HG03175 (cell line): ENCODE results near the gene TRIM54.

Experiments used
- ATAC-seq: cut with Tn5 transposase; IDR thresholded peaks from one replicate; pipeline ENCODE4 v1.9.1; 2021; ENCODE audit warnings: mild to moderate bottlenecking, moderate library complexity; ENCODE audit not compliant: unreplicated experiment

The TRIM54 gene

GRCh38 chr2:27281855-27282559 lies at the start of gene TRIM54:
TRIM54 (plus strand) TSS chr2:27282429; CDS start chr2:27282732, 303 bp downstream.
- ATAC-seq, result no peak

- ATAC-seq, result no peak
Observed at GRCh38 chr2:27233341-27233740, 48.9 kb upstream of the TRIM54 start.

- no peak for ATAC-seq
Observed at GRCh38 chr2:27236136-27236535, 46.1 kb upstream of the TRIM54 start.

- no peak for ATAC-seq
Observed at GRCh38 chr2:27236626-27237025, 45.6 kb upstream of the TRIM54 start.

GRCh38 chr2:27237341-27237945 lies 44.8 kb upstream of the TRIM54 start:
- no peak for ATAC-seq

- no peak for ATAC-seq
Observed at GRCh38 chr2:27238976-27239375, 43.3 kb upstream of the TRIM54 start.

- no peak for ATAC-seq
Observed at GRCh38 chr2:27240406-27240805, 41.8 kb upstream of the TRIM54 start.

GRCh38 chr2:27241761-27242613 lies 40.2 kb upstream of the TRIM54 start:
- no peak for ATAC-seq

GRCh38 chr2:27242614-27242951 lies 39.6 kb upstream of the TRIM54 start:
- no peak for ATAC-seq

GRCh38 chr2:27243391-27244130 lies 38.7 kb upstream of the TRIM54 start:
- no peak for ATAC-seq

GRCh38 chr2:27245116-27245515 lies 37.1 kb upstream of the TRIM54 start:
- ATAC-seq, result no peak

GRCh38 chr2:27245626-27246025 lies 36.6 kb upstream of the TRIM54 start:
- no peak for ATAC-seq

- ATAC-seq, result no peak
Observed at GRCh38 chr2:27247893-27248292, 34.3 kb upstream of the TRIM54 start.

GRCh38 chr2:27249159-27249890 lies 32.9 kb upstream of the TRIM54 start:
- no peak for ATAC-seq

GRCh38 chr2:27249891-27250651 lies 32.2 kb upstream of the TRIM54 start:
- ATAC-seq, result peak; percentile 52

GRCh38 chr2:27250652-27251379 lies 31.4 kb upstream of the TRIM54 start:
- no peak for ATAC-seq

- ATAC-seq, result no peak
Observed at GRCh38 chr2:27251766-27252165, 30.5 kb upstream of the TRIM54 start.

GRCh38 chr2:27255187-27255586 lies 27.0 kb upstream of the TRIM54 start:
- ATAC-seq, result no peak

GRCh38 chr2:27255660-27256059 lies 26.6 kb upstream of the TRIM54 start:
- ATAC-seq, result no peak
